Adipocyte (in vitro differentiated cells): ENCODE measurements around the gene CYSRT1.

ENCODE experiments used
- DNase-seq: peaks from one replicate; pipeline ENCODE4 v3.0.0-alpha.2; 2015; ENCODE audit warnings: low read depth
- H3K27me3 ChIP-seq: replicated peaks from 2 replicates; pipeline ENCODE4 v1.7.0; 2013; ENCODE audit warnings: mild to moderate bottlenecking, low read length, moderate library complexity; ENCODE audit not compliant: control insufficient read depth, insufficient read depth
- H3K36me3 ChIP-seq: 2 replicates; pipeline ENCODE4 v1.7.0; 2013; ENCODE audit warnings: low read length, mild to moderate bottlenecking, moderate library complexity; ENCODE audit not compliant: control insufficient read depth, insufficient read depth, severe bottlenecking
- H3K4me1 ChIP-seq: 2 replicates; pipeline ENCODE4 v1.7.0; 2013; ENCODE audit warnings: mild to moderate bottlenecking, low read length, moderate library complexity; ENCODE audit not compliant: control insufficient read depth, insufficient read depth
- H3K4me3 ChIP-seq: 2 replicates; pipeline ENCODE4 v1.7.0; 2013; ENCODE audit warnings: mild to moderate bottlenecking, low read length, moderate library complexity
- H3K9ac ChIP-seq: 2 replicates; pipeline ENCODE4 v1.7.0; 2013; ENCODE audit warnings: mild to moderate bottlenecking, low read length, moderate library complexity
- H3K9me3 ChIP-seq: 2 replicates; pipeline ENCODE4 v1.7.0; 2013; ENCODE audit warnings: mild to moderate bottlenecking, low read length, moderate library complexity; ENCODE audit not compliant: control insufficient read depth

CYSRT1 gene

DNA sequence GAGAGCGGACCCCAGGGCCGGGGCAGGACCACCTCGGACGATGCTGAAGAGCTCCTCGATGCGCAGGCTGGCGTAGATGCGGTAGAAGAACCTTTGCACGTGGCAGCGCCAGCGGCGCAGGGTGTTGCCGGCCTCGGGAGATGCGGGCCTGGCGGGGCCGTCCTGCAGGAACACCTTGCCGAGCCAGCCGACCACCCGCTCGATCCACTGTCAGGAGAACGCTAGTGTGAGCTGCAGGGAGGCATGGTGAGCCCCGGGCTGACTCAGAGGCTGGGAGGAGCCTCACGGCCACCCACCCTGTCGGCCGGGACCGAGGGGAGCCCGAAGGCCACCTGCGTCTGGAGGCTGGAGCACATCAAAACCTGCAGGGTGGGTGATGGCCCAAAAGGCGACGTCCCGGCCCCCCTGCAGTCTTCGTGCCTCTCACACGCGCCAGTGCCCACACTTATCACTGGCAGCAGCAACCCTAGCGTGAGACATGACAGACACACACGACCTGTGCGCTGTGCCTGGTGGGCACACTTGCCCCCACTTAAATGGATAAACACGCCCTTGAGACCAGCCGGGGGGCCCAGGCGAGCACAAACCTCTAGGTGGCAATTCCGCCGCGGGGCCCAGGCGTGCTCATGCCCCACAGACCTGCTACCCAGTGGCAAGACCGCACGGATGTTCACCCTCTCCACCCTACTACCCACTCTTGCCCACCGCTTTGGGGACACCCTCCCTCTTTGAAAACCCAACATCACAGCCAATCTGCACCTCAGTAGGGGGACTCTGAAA is 39.9 kb upstream of the CYSRT1 start:
- H3K9me3 ChIP-seq: no peaks in the 10 kb centered on the region
- H3K36me3 ChIP-seq: peaks cover 55% of the 10 kb centered on the region
- H3K4me1 ChIP-seq: peaks cover 29% of the 10 kb centered on the region
- H3K27me3 ChIP-seq: no peaks in the 10 kb centered on the region
- H3K4me3 ChIP-seq: no peak overlapping the region
- no peak overlapping the region for H3K9ac ChIP-seq
- no peak for DNase-seq

GRCh38 chr9:137185921-137186320 is 39.1 kb upstream of the CYSRT1 start:
- DNase-seq: no peak
- Histone ChIP-seq H3K36me3 (peaks cover 55% of the 10 kb centered on the region), H3K9me3 (no peaks in the 10 kb centered on the region), H3K9ac (no peak overlapping the region), H3K27me3 (no peaks in the 10 kb centered on the region), H3K4me1 (peaks cover 31% of the 10 kb centered on the region), H3K4me3 (no peak overlapping the region)

- Histone ChIP-seq H3K4me1 (peaks cover 31% of the 10 kb centered on the region), H3K36me3 (peaks cover 55% of the 10 kb centered on the region), H3K9me3 (no peaks in the 10 kb centered on the region), H3K27me3 (no peaks in the 10 kb centered on the region), H3K9ac (no peak overlapping the region), H3K4me3 (no peak overlapping the region)
- no peak for DNase-seq
Observed at GRCh38 chr9:137186385-137186784, 38.6 kb upstream of the CYSRT1 start.

GRCh38 chr9:137187386-137187785 is 37.6 kb upstream of the CYSRT1 start:
- Histone ChIP-seq H3K9me3 (no peaks in the 10 kb centered on the region), H3K36me3 (peaks cover 56% of the 10 kb centered on the region), H3K9ac (peak overlapping the region; percentile 99), H3K4me3 (peak overlapping the region; percentile 99), H3K4me1 (peaks cover 31% of the 10 kb centered on the region), H3K27me3 (no peaks in the 10 kb centered on the region)
- no peak for DNase-seq

GRCh38 chr9:137188086-137188489 is 36.9 kb upstream of the CYSRT1 start:
- H3K4me1 ChIP-seq: peaks cover 31% of the 10 kb centered on the region

GRCh38 chr9:137188490-137189296 is 36.3 kb upstream of the CYSRT1 start, which contains the start of the genes ANAPC2 and SSNA1:
ANAPC2 (minus strand) TSS chr9:137188560; CDS start chr9:137188532, 28 bp downstream.
SSNA1 (plus strand) TSS chr9:137188676; CDS start chr9:137188727, 51 bp downstream.
- Histone ChIP-seq H3K27me3 (no peaks in the 10 kb centered on the region), H3K4me1 (peaks cover 31% of the 10 kb centered on the region), H3K9me3 (no peaks in the 10 kb centered on the region), H3K9ac (peak within 1 kb of the TSS; percentile 99), H3K36me3 (peaks cover 43% of the 10 kb centered on the region), H3K4me3 (peak within 1 kb of the TSS; percentile 99)
- DNase-seq: peak; percentile 96

More at GRCh38 chr9:137188086-137188489, 36.9 kb upstream of the CYSRT1 start:
- Histone ChIP-seq H3K27me3 (no peaks in the 10 kb centered on the region), H3K9me3 (no peaks in the 10 kb centered on the region), H3K36me3 (peaks cover 49% of the 10 kb centered on the region), H3K9ac (peak overlapping the region; percentile 99), H3K4me3 (peak overlapping the region; percentile 99)
- no peak for DNase-seq

- no peak for DNase-seq
- no peaks in the 10 kb centered on the region for H3K9me3 ChIP-seq
- peaks cover 31% of the 10 kb centered on the region for H3K4me1 ChIP-seq
- H3K36me3 ChIP-seq: peaks cover 34% of the 10 kb centered on the region
- H3K27me3 ChIP-seq: no peaks in the 10 kb centered on the region
- H3K9ac ChIP-seq: peak overlapping the region; percentile 99
- peak overlapping the region; percentile 99 for H3K4me3 ChIP-seq
Observed at GRCh38 chr9:137189297-137190295, 35.4 kb upstream of the CYSRT1 start.

GRCh38 chr9:137190315-137190856 is 34.6 kb upstream of the CYSRT1 start:
- H3K4me3 ChIP-seq: no peak overlapping the region
- no peak for DNase-seq
- peaks cover 28% of the 10 kb centered on the region for H3K36me3 ChIP-seq
- H3K27me3 ChIP-seq: no peaks in the 10 kb centered on the region
- H3K4me1 ChIP-seq: peaks cover 32% of the 10 kb centered on the region
- no peaks in the 10 kb centered on the region for H3K9me3 ChIP-seq
- peak overlapping the region; percentile 99 for H3K9ac ChIP-seq

DNA sequence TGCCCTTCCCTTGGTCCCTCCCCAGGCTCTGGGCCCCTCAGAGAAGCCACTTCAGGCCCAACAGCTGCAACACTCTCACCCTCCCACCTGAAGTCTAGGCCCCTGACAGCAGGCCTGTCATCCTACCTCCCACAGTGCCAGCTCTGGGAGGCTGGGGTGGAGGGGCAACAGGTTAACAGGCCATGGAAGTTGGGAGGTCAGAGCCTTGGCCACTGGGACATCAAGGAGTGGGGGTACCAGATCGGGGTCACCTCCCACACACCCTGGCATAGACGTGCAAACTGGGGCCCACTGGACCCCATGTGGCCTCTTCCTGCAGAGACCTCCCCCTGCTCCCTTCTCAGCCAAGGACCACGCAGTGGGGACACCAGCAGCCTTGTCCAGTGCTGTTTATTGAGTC is 33.7 kb upstream of the CYSRT1 start:
- peaks cover 24% of the 10 kb centered on the region for H3K36me3 ChIP-seq
- no peak overlapping the region for H3K4me3 ChIP-seq
- peak overlapping the region; percentile 1 for H3K9ac ChIP-seq
- H3K9me3 ChIP-seq: no peaks in the 10 kb centered on the region
- peaks cover 34% of the 10 kb centered on the region for H3K4me1 ChIP-seq
- no peaks in the 10 kb centered on the region for H3K27me3 ChIP-seq
- DNase-seq: no peak

DNA sequence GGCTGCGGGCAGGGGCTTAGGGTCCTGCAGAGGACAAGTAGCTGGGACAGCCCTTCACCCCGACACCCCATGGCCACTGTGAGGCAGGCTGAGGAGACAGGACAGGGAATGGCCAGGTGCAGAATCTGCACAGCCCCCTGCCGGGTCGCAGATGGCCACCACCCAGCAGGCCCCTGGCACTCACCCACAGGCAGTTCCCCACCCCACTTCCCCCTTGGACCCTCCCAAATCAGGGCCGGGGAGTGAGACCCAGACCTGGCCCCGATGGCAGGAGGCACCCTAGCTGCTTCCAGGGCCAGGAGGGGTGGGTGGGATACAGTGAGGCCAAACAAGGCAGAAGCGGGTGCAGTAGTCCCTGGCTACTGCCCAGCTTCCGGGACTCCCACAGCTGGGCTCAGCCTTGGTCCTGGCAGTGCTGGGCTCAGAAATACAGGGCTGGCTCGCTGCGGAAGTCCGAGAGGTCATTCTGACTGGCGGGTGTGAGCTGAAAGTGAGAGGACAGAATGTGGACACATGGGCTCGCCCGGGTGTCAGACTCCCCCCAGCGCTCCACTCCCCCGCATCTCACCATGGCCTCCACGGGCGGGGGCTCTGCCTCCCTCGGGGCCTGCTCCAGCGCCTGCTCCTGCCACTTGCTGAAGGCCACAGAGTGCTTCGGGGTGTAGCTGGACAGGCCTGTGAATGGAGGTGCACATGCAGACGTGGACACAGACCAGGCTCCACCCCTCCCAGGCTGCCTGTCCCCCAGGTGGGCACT is 33.1 kb upstream of the CYSRT1 start:
- Histone ChIP-seq H3K4me1 (peaks cover 28% of the 10 kb centered on the region), H3K9me3 (no peaks in the 10 kb centered on the region), H3K27me3 (no peaks in the 10 kb centered on the region), H3K36me3 (peaks cover 24% of the 10 kb centered on the region), H3K9ac (peak overlapping the region; percentile 1), H3K4me3 (no peak overlapping the region)
- DNase-seq: no peak
